GM10248 (cell line): Measurements from ENCODE around the gene PLD5.

Source experiments
- CTCF ChIA-PET: fragments of 300-600 bp; sonication (Branson Sonifier 250); formaldehyde crosslinking; extraction: SDS; loops from one replicate; lab custom pipeline; 2021; ENCODE audit warnings: antibody characterized with exemption; lab: Yijun Ruan, JAX
- POLR2A ChIA-PET: fragments of 350-650 bp; sonication (Branson Sonifier 250); formaldehyde crosslinking; extraction: SDS; loops from one replicate; lab custom pipeline; 2020; ENCODE audit warnings: antibody characterized with exemption; lab: Yijun Ruan, JAX
- DNase-seq: peaks from one replicate; pipeline ENCODE4 v3.0.0; 2012; ENCODE audit errors: extremely low spot score
- TF ChIP-seq, protein P1 (sequence below): IDR thresholded peaks from 2 replicates; pipeline ENCODE4 v1.5.1; 2012; ENCODE audit warnings: mild to moderate bottlenecking, low read depth; ENCODE audit errors: extremely low read depth, missing control alignments, control extremely low read depth

PLD5 gene

DNA sequence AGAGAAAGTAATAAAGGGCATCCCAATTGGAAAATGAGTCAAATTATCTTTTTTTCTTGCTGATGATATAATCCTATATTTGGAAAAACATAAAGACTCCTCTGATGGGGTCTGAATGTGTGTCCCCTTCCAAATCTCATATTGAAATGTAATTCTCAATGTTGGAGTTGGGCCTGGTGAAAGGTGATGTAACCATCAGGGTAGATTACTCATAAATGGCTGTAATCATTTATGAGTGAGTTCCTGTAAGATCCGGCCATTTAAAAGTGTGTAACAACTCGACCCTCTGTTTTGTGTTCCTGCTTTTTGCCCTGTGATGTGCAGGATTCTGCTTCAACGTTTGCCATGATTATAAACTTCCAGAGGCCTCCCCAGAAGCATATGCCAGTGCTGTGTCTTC, 481.3 kb downstream of the PLD5 start:
- no peak for DNase-seq
- ChIA-PET CTCF (no interaction called here), POLR2A (no interaction called here)
- TF ChIP-seq, protein P1, sequence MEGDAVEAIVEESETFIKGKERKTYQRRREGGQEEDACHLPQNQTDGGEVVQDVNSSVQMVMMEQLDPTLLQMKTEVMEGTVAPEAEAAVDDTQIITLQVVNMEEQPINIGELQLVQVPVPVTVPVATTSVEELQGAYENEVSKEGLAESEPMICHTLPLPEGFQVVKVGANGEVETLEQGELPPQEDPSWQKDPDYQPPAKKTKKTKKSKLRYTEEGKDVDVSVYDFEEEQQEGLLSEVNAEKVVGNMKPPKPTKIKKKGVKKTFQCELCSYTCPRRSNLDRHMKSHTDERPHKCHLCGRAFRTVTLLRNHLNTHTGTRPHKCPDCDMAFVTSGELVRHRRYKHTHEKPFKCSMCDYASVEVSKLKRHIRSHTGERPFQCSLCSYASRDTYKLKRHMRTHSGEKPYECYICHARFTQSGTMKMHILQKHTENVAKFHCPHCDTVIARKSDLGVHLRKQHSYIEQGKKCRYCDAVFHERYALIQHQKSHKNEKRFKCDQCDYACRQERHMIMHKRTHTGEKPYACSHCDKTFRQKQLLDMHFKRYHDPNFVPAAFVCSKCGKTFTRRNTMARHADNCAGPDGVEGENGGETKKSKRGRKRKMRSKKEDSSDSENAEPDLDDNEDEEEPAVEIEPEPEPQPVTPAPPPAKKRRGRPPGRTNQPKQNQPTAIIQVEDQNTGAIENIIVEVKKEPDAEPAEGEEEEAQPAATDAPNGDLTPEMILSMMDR = no peak

DNA sequence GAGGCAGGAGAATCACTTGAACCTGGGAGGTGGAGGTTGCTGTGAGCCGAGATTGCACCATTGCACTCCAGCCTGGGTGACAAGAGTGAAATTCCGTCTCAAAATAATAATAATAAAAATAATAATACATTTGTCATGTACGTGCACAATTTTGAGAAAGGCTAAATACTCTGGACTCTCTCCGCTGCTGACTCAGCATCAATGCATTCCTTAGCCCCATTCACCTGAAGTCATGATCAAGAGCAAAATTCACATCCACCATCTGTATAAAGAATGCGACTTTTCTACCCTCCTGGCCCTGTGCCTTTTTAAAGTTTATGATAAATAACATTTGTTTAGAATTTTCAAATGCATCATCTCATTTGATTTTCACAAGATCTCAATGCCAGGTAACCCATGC, 490.1 kb downstream of the PLD5 start:
- CTCF ChIA-PET = no interaction called here
- TF ChIP-seq, protein P1 = no peak
- no peak for DNase-seq
- POLR2A ChIA-PET = no interaction called here

DNA sequence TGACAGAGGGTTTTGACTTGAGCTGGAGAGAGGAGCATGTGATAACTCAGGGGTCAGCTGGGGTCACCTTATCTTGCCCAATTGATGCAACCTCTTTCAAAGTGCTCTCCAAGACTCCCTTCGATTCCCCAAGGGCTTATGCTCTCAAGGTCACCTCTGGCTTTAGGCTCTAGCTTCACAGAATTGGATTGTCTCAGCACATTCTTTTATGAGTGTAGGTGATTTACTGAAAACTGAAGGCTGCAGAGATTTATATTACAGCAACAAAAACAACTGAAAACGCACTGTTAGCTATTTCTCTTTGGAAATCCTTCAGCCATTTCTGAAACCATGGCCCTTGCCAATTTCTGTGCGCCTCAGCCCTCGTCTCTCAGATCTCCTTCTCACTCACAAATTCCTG, 491.1 kb downstream of the PLD5 start:
- POLR2A ChIA-PET = no interaction called here
- no peak for DNase-seq
- CTCF ChIA-PET = no interaction called here
- TF ChIP-seq, protein P1 = no peak
